Prostate gland (tissue), 2 donors: Measurements from ENCODE around the gene CCIN.

ENCODE experiments used
- CTCF ChIP-seq, 4 experiments: fragments of 200-600 bp in 2 of 4; fragments of 450-650 bp in 2 of 4; sonication (generic) in 2 of 4; IDR thresholded peaks; 1 replicate in 3 of 4; 2 replicates in 1 of 4; pipeline ENCODE4 v1.5.1; 2016 to 2019; ENCODE audit warnings: antibody characterized with exemption in 4 of 4, mild to moderate bottlenecking in 2 of 4, moderate library complexity in 2 of 4
- POLR2A ChIP-seq: fragments of 450-650 bp; IDR thresholded peaks from one replicate; pipeline ENCODE4 v1.6.1; 2016; ENCODE audit warnings: antibody characterized with exemption, mild to moderate bottlenecking
- POLR2AphosphoS5 ChIP-seq: sonication (generic); formaldehyde crosslinking; IDR thresholded peaks from one replicate; pipeline ENCODE4 v1.6.1; 2017; ENCODE audit warnings: antibody characterized with exemption

- TF ChIP-seq POLR2A = no peak
- no peak for TF ChIP-seq CTCF (IDR thresholded peaks at IDR 0.05)
- TF ChIP-seq POLR2AphosphoS5 = no peak
These were observed 24.6 kb upstream of the CCIN start for GRCh38 chr9:36144309-36145232.
